ENCODE data around the gene MAML2. TPM values are rescaled to one million over a fixed set of nuclear protein-coding genes. Genes with fewer than 3 reads are reported as not detected.

MAML2 gene
- total RNA-seq, 1 experiment from 2014 or later, result 2.7 TPM

GRCh38 chr11:96173422-96173821 lies 169.6 kb downstream of the MAML2 start:
- Histone ChIP-seq H3K23ac (ENCODE audit: insufficient read length, low read depth, low read length) (no peak overlapping the region), H3K4me1 (ENCODE audit: insufficient read depth, low read length) (no peaks in the 10 kb centered on the region), H4K8ac (replicated peaks; ENCODE audit: insufficient read length, low read depth, low read length) (no peak overlapping the region), H4K20me1 (ENCODE audit: control insufficient read depth, insufficient read depth, insufficient read length) (no peaks in the 10 kb centered on the region), H2BK15ac (ENCODE audit: low read depth, low read length) (no peak overlapping the region), H4K5ac (ENCODE audit: insufficient read length, low read depth, low read length) (no peak overlapping the region), H2AFZ (ENCODE audit: low read length) (no peak overlapping the region), H3K14ac (ENCODE audit: insufficient read depth, low read length) (no peak overlapping the region), H4K91ac (ENCODE audit: insufficient read length, low read depth, low read length) (no peak overlapping the region), H3K4me2 (ENCODE audit: insufficient read depth, insufficient read length, low read length) (no peak overlapping the region), H2BK12ac (ENCODE audit: insufficient read length, low read depth, low read length) (no peak overlapping the region), H3K27ac (ENCODE audit: insufficient read length, low read depth, low read length) (no peak overlapping the region), H3K27me3 (ENCODE audit: insufficient read depth, low read length) (no peaks in the 10 kb centered on the region), H3K79me2 (ENCODE audit: insufficient read depth, low read length) (no peaks in the 10 kb centered on the region), H3K18ac (ENCODE audit: insufficient read length, low read depth, low read length) (no peak overlapping the region), H3T11ph (ENCODE audit: low read length) (no peak overlapping the region), H2BK120ac (ENCODE audit: low read depth, low read length, poor library complexity, severe bottlenecking) (no peak overlapping the region), H3K79me1 (ENCODE audit: insufficient read depth, low read depth, low read length, poor library complexity, severe bottlenecking) (no peaks in the 10 kb centered on the region), H3K4ac (ENCODE audit: low read depth, low read length) (no peak overlapping the region), H2AK5ac (ENCODE audit: insufficient read length, low read length) (no peak overlapping the region), H2BK5ac (ENCODE audit: insufficient read length, low read length) (no peak overlapping the region), H3K9me3 (ENCODE audit: control insufficient read depth, low read depth, low read length) (no peaks in the 10 kb centered on the region), H2BK20ac (ENCODE audit: low read depth, low read length, poor library complexity, severe bottlenecking) (no peak overlapping the region), H3K56ac (ENCODE audit: insufficient read length, low read depth, low read length) (no peak overlapping the region), H3K23me2 (ENCODE audit: insufficient read length, low read depth, low read length, poor library complexity, severe bottlenecking) (no peaks in the 10 kb centered on the region), H3K9ac (ENCODE audit: extremely low read depth, insufficient read length, low read length) (no peak overlapping the region)
- Mint-ChIP-seq H3K36me3 (ENCODE audit: insufficient read depth in 1 of 3, low read depth in 3 of 3) (no peaks in the 10 kb centered on the region), H3K27me3 (ENCODE audit: low read depth) (no peaks in the 10 kb centered on the region), H3K9me3 (no peaks in the 10 kb centered on the region), H3K4me3 (no peak overlapping the region), H3K4me1 (peaks cover 6 to 10% of the 10 kb centered on the region in 2 experiments), H3K27ac (no peak overlapping the region)
- TF ChIP-seq, protein P1, sequence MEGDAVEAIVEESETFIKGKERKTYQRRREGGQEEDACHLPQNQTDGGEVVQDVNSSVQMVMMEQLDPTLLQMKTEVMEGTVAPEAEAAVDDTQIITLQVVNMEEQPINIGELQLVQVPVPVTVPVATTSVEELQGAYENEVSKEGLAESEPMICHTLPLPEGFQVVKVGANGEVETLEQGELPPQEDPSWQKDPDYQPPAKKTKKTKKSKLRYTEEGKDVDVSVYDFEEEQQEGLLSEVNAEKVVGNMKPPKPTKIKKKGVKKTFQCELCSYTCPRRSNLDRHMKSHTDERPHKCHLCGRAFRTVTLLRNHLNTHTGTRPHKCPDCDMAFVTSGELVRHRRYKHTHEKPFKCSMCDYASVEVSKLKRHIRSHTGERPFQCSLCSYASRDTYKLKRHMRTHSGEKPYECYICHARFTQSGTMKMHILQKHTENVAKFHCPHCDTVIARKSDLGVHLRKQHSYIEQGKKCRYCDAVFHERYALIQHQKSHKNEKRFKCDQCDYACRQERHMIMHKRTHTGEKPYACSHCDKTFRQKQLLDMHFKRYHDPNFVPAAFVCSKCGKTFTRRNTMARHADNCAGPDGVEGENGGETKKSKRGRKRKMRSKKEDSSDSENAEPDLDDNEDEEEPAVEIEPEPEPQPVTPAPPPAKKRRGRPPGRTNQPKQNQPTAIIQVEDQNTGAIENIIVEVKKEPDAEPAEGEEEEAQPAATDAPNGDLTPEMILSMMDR (conservative IDR thresholded peaks at IDR 0.05), result no peak
- no CpG with 5 or more reads among the region's 7 CpGs for whole genome bisulfite sequencing (ENCODE audit: extremely low coverage, insufficient read length, low lambda C conversion rate)
- DNase-seq, result no peak
